Kidney epithelial cell (primary cell): ENCODE data around the gene EIPR1. TPM values are rescaled to one million over a fixed set of nuclear protein-coding genes. Genes with fewer than 3 reads are reported as not detected.

Experiments
- DNase-seq: peaks from one replicate; pipeline ENCODE4 v3.0.0-alpha.2; 2010; ENCODE audit warnings: low read depth
- H3K27me3 ChIP-seq: 2 replicates; pipeline ENCODE4 v1.6.0; 2011; ENCODE audit warnings: low read length; ENCODE audit not compliant: control insufficient read depth, insufficient read depth
- H3K36me3 ChIP-seq: 2 replicates; pipeline ENCODE4 v1.5.1; 2011; ENCODE audit warnings: low read length; ENCODE audit not compliant: control insufficient read depth, insufficient read depth
- H3K4me3 ChIP-seq: 2 replicates; pipeline ENCODE4 v1.5.1; 2011; ENCODE audit warnings: low read depth, mild to moderate bottlenecking, control low read depth, low read length
- CTCF ChIP-seq: IDR thresholded peaks from 2 replicates; pipeline ENCODE4 v1.5.1; 2011; ENCODE audit warnings: mild to moderate bottlenecking, moderate library complexity, low read length, control low read depth, inconsistent platforms; ENCODE audit not compliant: insufficient read depth, poor library complexity, severe bottlenecking
- total RNA-seq: library from RNA; depleted of rRNA; stranded (reverse); fragments of >200 nt; gene quantifications from 2 replicates; pipeline ENCODE4 v1.2.3, GENCODE V29; 2015

EIPR1 gene
- total RNA-seq, 1 donor from 2014 or later: 67.2 TPM

GRCh38 chr2:3272761-3273160, 104.9 kb downstream of the EIPR1 start:
- DNase-seq: no peak
- Histone ChIP-seq H3K27me3 (no peaks in the 10 kb centered on the region), H3K4me3 (no peak overlapping the region), H3K36me3 (no peaks in the 10 kb centered on the region)
- TF ChIP-seq CTCF: no peak

- DNase-seq: no peak
- H3K4me3 ChIP-seq: no peak overlapping the region
- no peaks in the 10 kb centered on the region for H3K27me3 ChIP-seq
- no peak for TF ChIP-seq CTCF
- no peaks in the 10 kb centered on the region for H3K36me3 ChIP-seq
Measured at GRCh38 chr2:3270095-3270478, 107.5 kb downstream of the EIPR1 start.

GRCh38 chr2:3269425-3270094, 108.1 kb downstream of the EIPR1 start:
- H3K4me3 ChIP-seq: no peak overlapping the region
- H3K36me3 ChIP-seq: no peaks in the 10 kb centered on the region
- H3K27me3 ChIP-seq: no peaks in the 10 kb centered on the region
- no peak for TF ChIP-seq CTCF
- DNase-seq: no peak

- Histone ChIP-seq H3K36me3 (no peaks in the 10 kb centered on the region), H3K27me3 (no peaks in the 10 kb centered on the region), H3K4me3 (no peak overlapping the region)
- DNase-seq: no peak
- TF ChIP-seq CTCF: no peak
Measured at GRCh38 chr2:3268705-3269029, 109.0 kb downstream of the EIPR1 start.

- TF ChIP-seq CTCF: no peak
- Histone ChIP-seq H3K36me3 (no peaks in the 10 kb centered on the region), H3K4me3 (no peak overlapping the region), H3K27me3 (no peaks in the 10 kb centered on the region)
- no peak for DNase-seq
Measured at GRCh38 chr2:3267869-3268704, 109.5 kb downstream of the EIPR1 start.
